SK-N-SH treated with all-trans-retinoic acid at 6 μM for 48 hours (cell line): ENCODE measurements around the gene AREL1.

Source experiments
- ATAC-seq: fragments of 200-7000 bp; cut with Tn5 transposase; 3 replicates; pipeline ENCODE4 v1.9.1; 2020; ENCODE audit warnings: mild to moderate bottlenecking, moderate library complexity
- BACH2 ChIP-seq: fragments of 250-450 bp; sonication (Bioruptor Pico); IDR thresholded peaks from 2 replicates; pipeline ENCODE4 v1.9.0; 2021; ENCODE audit warnings: mild to moderate bottlenecking, borderline replicate concordance
- CREB5 ChIP-seq: fragments of 250-450 bp; sonication (Bioruptor Pico); IDR thresholded peaks from 2 replicates; pipeline ENCODE4 v1.5.1; 2020; ENCODE audit warnings: low read depth, mild to moderate bottlenecking, moderate library complexity
- CSDC2 ChIP-seq: fragments of 250-450 bp; sonication (Bioruptor Pico); IDR thresholded peaks from 2 replicates; pipeline ENCODE4 v1.5.0; 2020; ENCODE audit warnings: mild to moderate bottlenecking, moderate library complexity
- ESRRG ChIP-seq: fragments of 250-450 bp; sonication (Bioruptor Pico); IDR thresholded peaks from 2 replicates; pipeline ENCODE4 v1.6.1; 2021; ENCODE audit warnings: mild to moderate bottlenecking
- GLIS3 ChIP-seq: fragments of 250-450 bp; sonication (Bioruptor Pico); IDR thresholded peaks from 2 replicates; pipeline ENCODE4 v1.5.0; 2020; ENCODE audit warnings: mild to moderate bottlenecking, moderate library complexity
- ISL1 ChIP-seq: fragments of 250-450 bp; sonication (Bioruptor Pico); IDR thresholded peaks from 2 replicates; pipeline ENCODE4 v2.1.2; 2022; ENCODE audit warnings: mild to moderate bottlenecking, moderate library complexity
- OSR1 ChIP-seq: fragments of 250-450 bp; sonication (Bioruptor Pico); IDR thresholded peaks from 2 replicates; pipeline ENCODE4 v1.8.0; 2022; ENCODE audit warnings: moderate library complexity, mild to moderate bottlenecking, inconsistent platforms
- PATZ1 ChIP-seq: fragments of 250-450 bp; sonication (Bioruptor Pico); IDR thresholded peaks from 2 replicates; pipeline ENCODE4 v1.8.0; 2020; ENCODE audit warnings: mild to moderate bottlenecking, moderate library complexity, borderline replicate concordance
- PPARA ChIP-seq: fragments of 250-450 bp; sonication (Bioruptor Pico); IDR thresholded peaks from 2 replicates; pipeline ENCODE4 v1.5.0; 2020; ENCODE audit warnings: mild to moderate bottlenecking, borderline replicate concordance
- RARB ChIP-seq: fragments of 250-450 bp; sonication (Bioruptor Pico); IDR thresholded peaks from 2 replicates; pipeline ENCODE4 v1.8.0; 2021; ENCODE audit warnings: mild to moderate bottlenecking, moderate library complexity
- SNAI2 ChIP-seq: fragments of 250-450 bp; sonication (Bioruptor Pico); IDR thresholded peaks from 2 replicates; pipeline ENCODE4 v1.5.0; 2020; ENCODE audit warnings: mild to moderate bottlenecking, moderate library complexity
- TCF4 ChIP-seq: fragments of 250-450 bp; sonication (Bioruptor Pico); IDR thresholded peaks from 2 replicates; pipeline ENCODE4 v1.8.0; 2021; ENCODE audit warnings: mild to moderate bottlenecking, moderate library complexity, borderline replicate concordance
- TOX ChIP-seq: fragments of 250-450 bp; sonication (Bioruptor Pico); IDR thresholded peaks from 2 replicates; pipeline ENCODE4 v1.8.0; 2021; ENCODE audit warnings: mild to moderate bottlenecking, moderate library complexity, borderline replicate concordance
- TSHZ2 ChIP-seq: fragments of 250-450 bp; sonication (Bioruptor Pico); IDR thresholded peaks from 2 replicates; pipeline ENCODE4 v1.5.0; 2020; ENCODE audit warnings: mild to moderate bottlenecking, moderate library complexity
- ZC3H10 ChIP-seq: fragments of 250-450 bp; sonication (Bioruptor Pico); IDR thresholded peaks from 2 replicates; pipeline ENCODE4 v1.5.1; 2021; ENCODE audit warnings: mild to moderate bottlenecking, moderate library complexity
- ZFP3 ChIP-seq: fragments of 250-450 bp; sonication (Bioruptor Pico); IDR thresholded peaks from 2 replicates; pipeline ENCODE4 v1.5.0; 2020; ENCODE audit warnings: mild to moderate bottlenecking, moderate library complexity
- ZNF565 ChIP-seq: fragments of 450-650 bp; formaldehyde crosslinking; conservative IDR thresholded peaks from 2 replicates; pipeline ENCODE4 v1.5.0; 2020; ENCODE audit warnings: low read depth, mild to moderate bottlenecking, moderate library complexity
- ZNF8 ChIP-seq: fragments of 450-650 bp; formaldehyde crosslinking; IDR thresholded peaks from 2 replicates; pipeline ENCODE4 v1.5.0; 2020; ENCODE audit warnings: mild to moderate bottlenecking, moderate library complexity
- TF ChIP-seq, protein P1 (sequence below): fragments of 250-450 bp; sonication (Bioruptor Pico); IDR thresholded peaks from 2 replicates; pipeline ENCODE4 v1.5.1; 2021; ENCODE audit warnings: mild to moderate bottlenecking, moderate library complexity
- TF ChIP-seq, protein P2 (sequence below): fragments of 250-450 bp; sonication (Bioruptor Pico); IDR thresholded peaks from 2 replicates; pipeline ENCODE4 v1.8.0; 2021; ENCODE audit warnings: low read depth, mild to moderate bottlenecking, moderate library complexity, borderline replicate concordance

AREL1 gene

GRCh38 chr14:74723134-74723533 is 10.3 kb upstream of the AREL1 start:
- TF ChIP-seq PPARA (no peak), ISL1 (CRISPR knock-in tag) (peak; percentile 20; the same call in 1 of the 2 replicates)
- TF ChIP-seq, protein P1, sequence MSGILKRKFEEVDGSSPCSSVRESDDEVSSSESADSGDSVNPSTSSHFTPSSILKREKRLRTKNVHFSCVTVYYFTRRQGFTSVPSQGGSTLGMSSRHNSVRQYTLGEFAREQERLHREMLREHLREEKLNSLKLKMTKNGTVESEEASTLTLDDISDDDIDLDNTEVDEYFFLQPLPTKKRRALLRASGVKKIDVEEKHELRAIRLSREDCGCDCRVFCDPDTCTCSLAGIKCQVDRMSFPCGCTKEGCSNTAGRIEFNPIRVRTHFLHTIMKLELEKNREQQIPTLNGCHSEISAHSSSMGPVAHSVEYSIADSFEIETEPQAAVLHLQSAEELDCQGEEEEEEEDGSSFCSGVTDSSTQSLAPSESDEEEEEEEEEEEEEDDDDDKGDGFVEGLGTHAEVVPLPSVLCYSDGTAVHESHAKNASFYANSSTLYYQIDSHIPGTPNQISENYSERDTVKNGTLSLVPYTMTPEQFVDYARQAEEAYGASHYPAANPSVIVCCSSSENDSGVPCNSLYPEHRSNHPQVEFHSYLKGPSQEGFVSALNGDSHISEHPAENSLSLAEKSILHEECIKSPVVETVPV (CRISPR knock-in tag) = no peak
- no peak for ATAC-seq

DNA sequence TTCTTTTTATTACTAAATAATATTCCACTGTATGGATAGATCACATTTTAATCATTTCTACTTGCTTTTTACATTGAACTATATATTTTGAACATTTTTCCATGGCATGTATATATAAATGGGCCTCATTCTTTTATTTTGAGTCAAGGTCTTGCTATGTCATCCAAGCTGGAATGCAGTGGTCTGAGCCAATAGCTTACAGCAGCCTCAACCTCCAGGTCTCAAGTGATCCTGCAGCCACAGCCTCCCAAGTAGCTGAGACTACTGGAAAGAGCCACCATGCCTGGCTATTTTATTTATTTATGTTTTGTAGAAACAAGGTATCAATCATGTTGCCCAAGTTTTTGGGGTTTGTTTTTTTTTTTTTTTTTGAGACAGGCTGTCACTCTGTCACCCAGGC is 7.6 kb upstream of the AREL1 start:
- TF ChIP-seq GLIS3 (CRISPR knock-in tag) (no peak), ZFP3 (CRISPR knock-in tag) (no peak), CREB5 (CRISPR knock-in tag) (no peak), ZNF565 (CRISPR knock-in tag) (no peak), CSDC2 (CRISPR knock-in tag) (no peak), PATZ1 (CRISPR knock-in tag) (no peak), RARB (CRISPR knock-in tag) (no peak), TSHZ2 (no peak), SNAI2 (CRISPR knock-in tag) (no peak), BACH2 (no peak), ZNF8 (CRISPR knock-in tag) (no peak), TOX (no peak), ESRRG (CRISPR knock-in tag) (no peak), OSR1 (CRISPR knock-in tag) (no peak), ZC3H10 (CRISPR knock-in tag) (no peak), ISL1 (CRISPR knock-in tag) (no peak)
- TF ChIP-seq, protein P2, sequence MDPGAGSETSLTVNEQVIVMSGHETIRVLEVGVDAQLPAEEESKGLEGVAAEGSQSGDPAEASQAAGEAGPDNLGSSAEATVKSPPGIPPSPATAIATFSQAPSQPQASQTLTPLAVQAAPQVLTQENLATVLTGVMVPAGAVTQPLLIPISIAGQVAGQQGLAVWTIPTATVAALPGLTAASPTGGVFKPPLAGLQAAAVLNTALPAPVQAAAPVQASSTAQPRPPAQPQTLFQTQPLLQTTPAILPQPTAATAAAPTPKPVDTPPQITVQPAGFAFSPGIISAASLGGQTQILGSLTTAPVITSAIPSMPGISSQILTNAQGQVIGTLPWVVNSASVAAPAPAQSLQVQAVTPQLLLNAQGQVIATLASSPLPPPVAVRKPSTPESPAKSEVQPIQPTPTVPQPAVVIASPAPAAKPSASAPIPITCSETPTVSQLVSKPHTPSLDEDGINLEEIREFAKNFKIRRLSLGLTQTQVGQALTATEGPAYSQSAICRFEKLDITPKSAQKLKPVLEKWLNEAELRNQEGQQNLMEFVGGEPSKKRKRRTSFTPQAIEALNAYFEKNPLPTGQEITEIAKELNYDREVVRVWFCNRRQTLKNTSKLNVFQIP (CRISPR knock-in tag) = no peak
- TF ChIP-seq, protein P1 (CRISPR knock-in tag) = no peak
- ATAC-seq = peak; percentile 24; the same call in 1 of the 3 replicates

GRCh38 chr14:74713395-74713735 is 485 bp upstream of the AREL1 start:
- TF ChIP-seq ZFP3 (CRISPR knock-in tag) (no peak), BACH2 (no peak), TCF4 (CRISPR knock-in tag) (no peak), CSDC2 (CRISPR knock-in tag) (no peak)
- TF ChIP-seq, all 23 proteins: peak for 0
- ATAC-seq = peak; percentile 7; the same call in 2 of the 3 replicates
